Uterus (tissue), 2 donors: ENCODE data around the gene CREB5.

Source experiments
- CTCF ChIP-seq, 4 experiments: fragments of 200-600 bp in 2 of 4; fragments of 450-650 bp in 2 of 4; sonication (generic) in 2 of 4; IDR thresholded peaks; one replicate each; pipeline ENCODE4 v1.5.1; 2016 to 2019; ENCODE audit warnings: antibody characterized with exemption in 4 of 4, mild to moderate bottlenecking in 2 of 4, moderate library complexity in 1 of 4
- POLR2A ChIP-seq, 2 donors: fragments of 450-650 bp; IDR thresholded peaks; one replicate each; pipeline ENCODE4 v1.6.1; 2016; ENCODE audit warnings: antibody characterized with exemption in 2 of 2, mild to moderate bottlenecking in 1 of 2, moderate library complexity in 1 of 2

- TF ChIP-seq CTCF (IDR thresholded peaks at IDR 0.05) (no peak), POLR2A (IDR thresholded peaks at IDR 0.05) (no peak)
Observed at GRCh38 chr7:28645866-28646265, 233.5 kb downstream of the CREB5 start.
